ENCODE results near the gene TTC28. TPM values are rescaled to one million over a fixed set of nuclear protein-coding genes. Genes with fewer than 3 reads are reported as not detected.
"Not testable (repeated sequence)": the region's sequence is repeated elsewhere in the genome, so short reads cannot be mapped to it uniquely, and the experiment has no call there.

TTC28 gene
- total RNA-seq, 1 experiment from 2014 or later: 0.12 TPM

DNA sequence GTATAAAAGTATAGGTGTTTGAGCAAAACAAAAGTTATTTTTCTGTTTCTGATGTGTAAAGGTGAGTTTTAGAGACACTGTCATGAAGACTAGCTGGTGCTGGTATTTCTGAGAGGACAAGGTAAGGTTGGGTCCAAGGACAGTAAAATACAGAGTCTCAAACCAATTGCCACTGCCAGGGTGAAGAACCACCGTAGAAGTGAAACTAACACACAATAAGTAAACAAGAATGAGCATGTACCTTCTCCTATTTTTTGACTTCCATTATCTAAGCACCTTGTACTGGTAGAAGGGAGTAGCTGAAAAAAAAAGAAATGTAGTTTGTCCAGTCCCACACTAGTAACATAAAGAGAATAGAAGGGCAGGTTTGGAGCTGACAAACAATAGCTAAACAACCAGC, 117.3 kb downstream of the TTC28 start:
- CTCF ChIA-PET: no interaction called here
- RAD21 ChIA-PET (ENCODE audit: low non-redundant PET in 1 of 2, low total read pairs in 2 of 2, uncharacterized antibody in 2 of 2, unreplicated experiment in 2 of 2): no interaction called here
- Histone ChIP-seq H4K20me1 (ENCODE audit: insufficient read depth) (no peaks in the 10 kb centered on the region), H3K36me3 (ENCODE audit: control insufficient read depth in 1 of 2, insufficient read depth in 2 of 2, low read length in 2 of 2) (no peaks in the 10 kb centered on the region), H3K4me1 (ENCODE audit: control insufficient read depth in 1 of 2, insufficient read depth in 2 of 2, low read length in 2 of 2) (0 out of 4 replicates have a peak, but pooled peaks cover 0 to 4% of the 10 kb centered on the region in 2 experiments), H3K9me3 (ENCODE audit: control insufficient read depth in 1 of 2, insufficient read depth in 1 of 2, low read depth in 1 of 2, low read length in 2 of 2) (no peaks in the 10 kb centered on the region), H3K4me2 (ENCODE audit: low read length) (no peak overlapping the region), H2AFZ (ENCODE audit: low read depth, low read length, poor library complexity, severe bottlenecking) (no peak overlapping the region), H3K27me3 (ENCODE audit: insufficient read depth, low read length) (peaks cover 16% of the 10 kb centered on the region), H3K79me2 (ENCODE audit: insufficient read depth, low read length) (no peaks in the 10 kb centered on the region), H3K9ac (ENCODE audit: low read length) (no peak overlapping the region), H3K27ac (ENCODE audit: low read depth, low read length) (no peak overlapping the region), H3K4me3 (replicated peaks in 1 of 2; ENCODE audit: low read depth in 1 of 2, low read length in 2 of 2) (no peak overlapping the region), H3K9me2 (ENCODE audit: insufficient read depth) (no peaks in the 10 kb centered on the region)
- POLR2A ChIA-PET: no interaction called here
- intact Hi-C loops (cut with micrococcal nuclease): no loop called here
- TF ChIP-seq, protein P1, sequence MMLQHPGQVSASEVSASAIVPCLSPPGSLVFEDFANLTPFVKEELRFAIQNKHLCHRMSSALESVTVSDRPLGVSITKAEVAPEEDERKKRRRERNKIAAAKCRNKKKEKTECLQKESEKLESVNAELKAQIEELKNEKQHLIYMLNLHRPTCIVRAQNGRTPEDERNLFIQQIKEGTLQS (IDR thresholded peaks at IDR 0.05): no peak
- no TSS peak for BruUV-seq (replicated peaks)
- DNase-seq (ENCODE audit: low read depth, low spot score) (no peak), ATAC-seq (no peak)

DNA sequence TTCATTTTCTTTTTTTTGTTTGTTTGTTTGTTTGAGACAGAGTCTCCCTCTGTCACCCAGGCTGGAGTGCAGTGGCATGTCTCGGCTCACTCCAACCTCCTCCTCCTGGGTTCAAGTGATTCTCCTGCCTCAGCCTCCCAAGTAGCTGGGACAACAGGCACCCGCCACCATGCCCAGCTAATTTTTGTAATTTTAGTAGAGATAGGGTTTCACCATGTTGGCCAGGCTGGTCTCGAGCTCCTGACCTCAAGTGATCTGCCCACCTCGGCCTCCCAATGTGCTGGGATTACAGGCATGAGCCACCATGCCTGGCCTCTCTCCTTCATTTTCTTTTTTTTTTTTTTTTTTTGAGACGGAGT, 118.9 kb downstream of the TTC28 start:
- CTCF ChIA-PET; POLR2A ChIA-PET; H2AFZ ChIP-seq (ENCODE audit: low read depth, low read length, poor library complexity, severe bottlenecking); DNase-seq (ENCODE audit: low read depth, low spot score); H3K9me2 ChIP-seq (ENCODE audit: insufficient read depth); H4K20me1 ChIP-seq (ENCODE audit: insufficient read depth); intact Hi-C loops (cut with micrococcal nuclease); RAD21 ChIA-PET (ENCODE audit: low non-redundant PET in 1 of 2, low total read pairs in 2 of 2, uncharacterized antibody in 2 of 2, unreplicated experiment in 2 of 2); H3K36me3 ChIP-seq (ENCODE audit: control insufficient read depth in 1 of 2, insufficient read depth in 2 of 2, low read length in 2 of 2); ATAC-seq; H3K79me2 ChIP-seq (ENCODE audit: insufficient read depth, low read length); H3K4me2 ChIP-seq (ENCODE audit: low read length); H3K9me3 ChIP-seq (ENCODE audit: control insufficient read depth in 1 of 2, insufficient read depth in 1 of 2, low read depth in 1 of 2, low read length in 2 of 2); H3K27ac ChIP-seq (ENCODE audit: low read depth, low read length); BruUV-seq (replicated peaks); H3K9ac ChIP-seq (ENCODE audit: low read length); H3K4me3 ChIP-seq (replicated peaks in 1 of 2; ENCODE audit: low read depth in 1 of 2, low read length in 2 of 2); H3K4me1 ChIP-seq (ENCODE audit: control insufficient read depth in 1 of 2, insufficient read depth in 2 of 2, low read length in 2 of 2): not testable (repeated sequence)
- peaks cover 16% of the 10 kb centered on the region for H3K27me3 ChIP-seq (ENCODE audit: insufficient read depth, low read length)

DNA sequence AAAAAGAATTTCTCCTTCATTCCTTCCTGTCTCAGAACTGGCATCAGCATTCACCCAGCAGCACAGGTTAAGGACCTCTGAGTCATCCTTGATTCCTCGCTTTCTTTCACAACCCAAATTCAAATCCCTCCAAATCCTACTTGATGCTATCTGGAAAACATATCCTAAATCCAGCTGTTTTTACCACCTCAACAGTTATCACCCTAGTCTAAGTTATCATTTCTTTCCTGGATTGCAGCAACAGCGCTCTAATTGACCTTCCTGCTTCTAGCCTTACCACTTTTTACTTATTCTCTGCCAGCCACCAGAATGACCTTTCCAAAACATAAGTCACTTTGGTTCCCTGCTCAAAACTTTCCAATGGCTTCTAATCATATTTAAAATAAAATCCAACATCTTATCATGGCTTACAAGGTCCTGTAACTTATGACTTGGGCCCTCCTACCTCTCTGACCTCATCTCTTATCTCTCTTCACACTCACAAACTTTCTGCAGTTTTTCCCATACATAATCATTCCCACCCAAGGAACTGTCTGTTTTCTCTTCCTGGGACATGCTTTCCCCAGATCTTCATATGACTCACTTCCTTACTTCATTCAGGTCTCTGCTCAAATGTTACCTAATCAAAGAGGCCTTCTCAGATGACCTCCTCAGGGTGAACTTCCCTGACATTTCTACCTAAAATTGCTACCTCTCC, 119.4 kb downstream of the TTC28 start:
- no peak for DNase-seq (ENCODE audit: low read depth, low spot score)
- H3K9me3 ChIP-seq (ENCODE audit: control insufficient read depth in 1 of 2, insufficient read depth in 1 of 2, low read depth in 1 of 2, low read length in 2 of 2): no peaks in the 10 kb centered on the region
- H3K79me2 ChIP-seq (ENCODE audit: insufficient read depth, low read length): no peaks in the 10 kb centered on the region
- H3K4me1 ChIP-seq (ENCODE audit: control insufficient read depth in 1 of 2, insufficient read depth in 2 of 2, low read length in 2 of 2): 0 out of 4 replicates have a peak, but pooled peaks cover 0 to 4% of the 10 kb centered on the region in 2 experiments
- BruUV-seq (replicated peaks): no TSS peak
- ChIA-PET RAD21 (ENCODE audit: low non-redundant PET in 1 of 2, low total read pairs in 2 of 2, uncharacterized antibody in 2 of 2, unreplicated experiment in 2 of 2) (no interaction called here), CTCF (no interaction called here), POLR2A (no interaction called here)
- H3K27ac ChIP-seq (ENCODE audit: low read depth, low read length): no peak overlapping the region
- no peak overlapping the region for H3K4me3 ChIP-seq (replicated peaks in 1 of 2; ENCODE audit: low read depth in 1 of 2, low read length in 2 of 2)
- no peaks in the 10 kb centered on the region for H3K9me2 ChIP-seq (ENCODE audit: insufficient read depth)
- ATAC-seq: no peak
- H4K20me1 ChIP-seq (ENCODE audit: insufficient read depth): no peaks in the 10 kb centered on the region
- intact Hi-C loops (cut with micrococcal nuclease): no loop called here
- H3K4me2 ChIP-seq (ENCODE audit: low read length): no peak overlapping the region
- H2AFZ ChIP-seq (ENCODE audit: low read depth, low read length, poor library complexity, severe bottlenecking): no peak overlapping the region
- no peak overlapping the region for H3K9ac ChIP-seq (ENCODE audit: low read length)
- H3K27me3 ChIP-seq (ENCODE audit: insufficient read depth, low read length): peaks cover 17% of the 10 kb centered on the region
- no peaks in the 10 kb centered on the region for H3K36me3 ChIP-seq (ENCODE audit: control insufficient read depth in 1 of 2, insufficient read depth in 2 of 2, low read length in 2 of 2)
- TF ChIP-seq JUND (IDR thresholded peaks at IDR 0.05): no peak
- TF ChIP-seq POLR2A (IDR thresholded peaks at IDR 0.05; ENCODE audit: borderline replicate concordance, extremely low read depth, insufficient read depth, insufficient read length): no peak
- no peak for TF ChIP-seq EZH2phosphoT487 (IDR thresholded peaks at IDR 0.05; ENCODE audit: borderline replicate concordance)
- TF ChIP-seq ELF1 (IDR thresholded peaks at IDR 0.05; ENCODE audit: borderline replicate concordance, low read depth): no peak
- TF ChIP-seq YY1 (IDR thresholded peaks at IDR 0.05; ENCODE audit: extremely low read depth, insufficient replicate concordance, low read depth, low read length): no peak
- no peak for TF ChIP-seq SRF (IDR thresholded peaks at IDR 0.05; ENCODE audit: low read depth)
- TF ChIP-seq, protein P2, sequence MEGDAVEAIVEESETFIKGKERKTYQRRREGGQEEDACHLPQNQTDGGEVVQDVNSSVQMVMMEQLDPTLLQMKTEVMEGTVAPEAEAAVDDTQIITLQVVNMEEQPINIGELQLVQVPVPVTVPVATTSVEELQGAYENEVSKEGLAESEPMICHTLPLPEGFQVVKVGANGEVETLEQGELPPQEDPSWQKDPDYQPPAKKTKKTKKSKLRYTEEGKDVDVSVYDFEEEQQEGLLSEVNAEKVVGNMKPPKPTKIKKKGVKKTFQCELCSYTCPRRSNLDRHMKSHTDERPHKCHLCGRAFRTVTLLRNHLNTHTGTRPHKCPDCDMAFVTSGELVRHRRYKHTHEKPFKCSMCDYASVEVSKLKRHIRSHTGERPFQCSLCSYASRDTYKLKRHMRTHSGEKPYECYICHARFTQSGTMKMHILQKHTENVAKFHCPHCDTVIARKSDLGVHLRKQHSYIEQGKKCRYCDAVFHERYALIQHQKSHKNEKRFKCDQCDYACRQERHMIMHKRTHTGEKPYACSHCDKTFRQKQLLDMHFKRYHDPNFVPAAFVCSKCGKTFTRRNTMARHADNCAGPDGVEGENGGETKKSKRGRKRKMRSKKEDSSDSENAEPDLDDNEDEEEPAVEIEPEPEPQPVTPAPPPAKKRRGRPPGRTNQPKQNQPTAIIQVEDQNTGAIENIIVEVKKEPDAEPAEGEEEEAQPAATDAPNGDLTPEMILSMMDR (IDR thresholded peaks at IDR 0.05 in 2 of 3, conservative IDR thresholded peaks at IDR 0.05 in 1 of 3; ENCODE audit: borderline replicate concordance in 1 of 3, insufficient read depth in 1 of 3, low read depth in 2 of 3, low read length in 2 of 3): no peak
- no peak for TF ChIP-seq FOSL1 (IDR thresholded peaks at IDR 0.05; ENCODE audit: low read depth)
- no peak for TF ChIP-seq CBX3 (IDR thresholded peaks at IDR 0.05; ENCODE audit: low read depth)
- TF ChIP-seq, protein P1 (IDR thresholded peaks at IDR 0.05): no peak
- TF ChIP-seq, protein P3, sequence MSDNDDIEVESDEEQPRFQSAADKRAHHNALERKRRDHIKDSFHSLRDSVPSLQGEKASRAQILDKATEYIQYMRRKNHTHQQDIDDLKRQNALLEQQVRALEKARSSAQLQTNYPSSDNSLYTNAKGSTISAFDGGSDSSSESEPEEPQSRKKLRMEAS (IDR thresholded peaks at IDR 0.05): no peak
- TF ChIP-seq SP1 (IDR thresholded peaks at IDR 0.05; ENCODE audit: low read depth): no peak
